SK-N-SH (cell line): ENCODE results near the gene TMEM63C. TPM values are rescaled to one million over a fixed set of nuclear protein-coding genes. Genes with fewer than 3 reads are reported as not detected.

ENCODE experiments used
- CTCF ChIA-PET: fragments of 300-600, 350-600 bp; formaldehyde crosslinking; extraction: SDS; loops from one replicate; lab custom pipeline; 2021; lab: Yijun Ruan, JAX
- POLR2A ChIA-PET: fragments of 350-600 bp; sonication (Branson Sonifier 250); formaldehyde crosslinking; extraction: SDS; loops from one replicate; lab custom pipeline; 2020; ENCODE audit warnings: antibody characterized with exemption, inconsistent platforms; lab: Yijun Ruan, JAX
- DNase-seq: peaks from one replicate; pipeline ENCODE4 v3.0.0; 2012
- H2AFZ ChIP-seq: fragments of 200-600 bp; sonication (generic); 2 replicates; pipeline ENCODE4 v1.8.1; 2016; ENCODE audit warnings: antibody characterized with exemption, mild to moderate bottlenecking, low read depth
- H3F3A ChIP-seq: fragments of 200-600 bp; sonication (generic); replicated peaks from 2 replicates; pipeline ENCODE3; 2016; ENCODE audit warnings: antibody characterized with exemption, mild to moderate bottlenecking; ENCODE audit not compliant: insufficient read depth
- H3K27ac ChIP-seq, 2 experiments: fragments of 200-500 bp in 1 of 2; fragments of 200-600 bp in 1 of 2; sonication (Bioruptor generic) in 1 of 2; sonication (generic), shearing (Covaris generic) in 1 of 2; 2 replicates each; pipeline versions ENCODE4 v1.5.1 to v1.6.1; 2014 to 2016; ENCODE audit warnings: low read depth in 2 of 2, inconsistent platforms in 1 of 2, low read length in 1 of 2, mild to moderate bottlenecking in 1 of 2, mixed read lengths in 1 of 2
- H3K27me3 ChIP-seq: fragments of 200-600 bp; sonication (generic), shearing (Covaris generic); 2 replicates; pipeline ENCODE4 v1.6.1; 2016; ENCODE audit warnings: mixed run types; ENCODE audit not compliant: insufficient read depth
- H3K36me3 ChIP-seq, 2 experiments: fragments of 200-500 bp in 1 of 2; fragments of 200-600 bp in 1 of 2; sonication (Bioruptor generic) in 1 of 2; sonication (generic) in 1 of 2; replicated peaks in 1 of 2; 2 replicates each; pipeline versions ENCODE3 to v1.5.1; 2014 to 2016; ENCODE audit warnings: low read length in 1 of 2, mild to moderate bottlenecking in 1 of 2; ENCODE audit not compliant: insufficient read depth in 2 of 2, control insufficient read depth in 1 of 2
- H3K4me1 ChIP-seq, 2 experiments: fragments of 200-500 bp in 1 of 2; fragments of 200-600 bp in 1 of 2; sonication (Bioruptor generic) in 1 of 2; sonication (generic), shearing (Covaris generic) in 1 of 2; 2 replicates each; pipeline versions ENCODE4 v1.5.1 to v1.6.1; 2014 to 2016; ENCODE audit warnings: low read depth in 1 of 2, low read length in 1 of 2, mixed run types in 1 of 2; ENCODE audit not compliant: insufficient read depth in 2 of 2, control insufficient read depth in 1 of 2
- H3K4me2 ChIP-seq: fragments of 200-600 bp; sonication (generic), shearing (Covaris generic); 2 replicates; pipeline ENCODE4 v1.6.1; 2017; ENCODE audit warnings: mixed run types
- H3K4me3 ChIP-seq, 2 experiments: fragments of 200-500 bp in 1 of 2; fragments of 200-600 bp in 1 of 2; sonication (Bioruptor generic) in 1 of 2; sonication (generic), shearing (Covaris generic) in 1 of 2; 2 replicates each; pipeline versions ENCODE4 v1.5.1 to v1.8.1; 2014 to 2016; ENCODE audit warnings: low read depth in 2 of 2, inconsistent platforms in 1 of 2, low read length in 1 of 2, mild to moderate bottlenecking in 1 of 2, mixed read lengths in 1 of 2, moderate library complexity in 1 of 2
- H3K79me2 ChIP-seq: fragments of 200-600 bp; sonication (generic); 2 replicates; pipeline ENCODE4 v1.8.1; 2017; ENCODE audit warnings: mild to moderate bottlenecking; ENCODE audit not compliant: insufficient read depth
- H3K9ac ChIP-seq: fragments of 200-600 bp; sonication (generic); 2 replicates; pipeline ENCODE4 v1.6.1; 2017; ENCODE audit warnings: mixed run types
- H3K9me2 ChIP-seq: fragments of 200-600 bp; sonication (generic); 2 replicates; pipeline ENCODE4 v1.6.1; 2017; ENCODE audit warnings: mixed run types
- H3K9me3 ChIP-seq: fragments of 200-600 bp; sonication (generic); 2 replicates; pipeline ENCODE4 v1.6.1; 2017; ENCODE audit warnings: mixed run types, mild to moderate bottlenecking, moderate library complexity
- H4K20me1 ChIP-seq: fragments of 200-600 bp; sonication (generic); 2 replicates; pipeline ENCODE4 v1.6.1; 2017; ENCODE audit warnings: mild to moderate bottlenecking, mixed run types; ENCODE audit not compliant: insufficient read depth
- CTCF ChIP-seq: fragments of 200-600 bp; sonication (generic); IDR thresholded peaks from 2 replicates; pipeline ENCODE4 v1.6.1; 2017; ENCODE audit warnings: antibody characterized with exemption, mild to moderate bottlenecking, moderate library complexity
- FOSL2 ChIP-seq: IDR thresholded peaks from 2 replicates; pipeline ENCODE4 v1.4.0; 2012; ENCODE audit warnings: low read depth, mild to moderate bottlenecking, moderate library complexity, borderline replicate concordance
- FOXJ3 ChIP-seq: sonication (generic); formaldehyde crosslinking; IDR thresholded peaks from 2 replicates; pipeline ENCODE4 v1.5.1; 2020; ENCODE audit warnings: mild to moderate bottlenecking, missing genetic modification reagents
- GABPA ChIP-seq: IDR thresholded peaks from 2 replicates; pipeline ENCODE4 v1.4.0; 2012; ENCODE audit warnings: low read depth, mild to moderate bottlenecking
- GATA2 ChIP-seq: sonication (generic); formaldehyde crosslinking; IDR thresholded peaks from 2 replicates; pipeline ENCODE4 v1.5.0; 2020; ENCODE audit warnings: mild to moderate bottlenecking, missing genetic modification reagents
- MAX ChIP-seq: IDR thresholded peaks from 2 replicates; pipeline ENCODE4 v1.4.0; 2012; ENCODE audit warnings: low read depth
- MXI1 ChIP-seq: IDR thresholded peaks from 2 replicates; pipeline ENCODE4 v1.6.1; 2012; ENCODE audit warnings: mild to moderate bottlenecking, low read depth, low read length, improper control_type of control experiment
- POLR2AphosphoS5 ChIP-seq: IDR thresholded peaks from 2 replicates; pipeline ENCODE4 v1.6.1; 2012; ENCODE audit warnings: low read depth, low read length
- RCOR1 ChIP-seq: fragments of 150-350 bp; IDR thresholded peaks from 2 replicates; pipeline ENCODE4 v1.6.1; 2017; ENCODE audit warnings: antibody characterized with exemption, low read length
- RFX5 ChIP-seq: IDR thresholded peaks from 2 replicates; pipeline ENCODE4 v1.6.1; 2012; ENCODE audit warnings: mild to moderate bottlenecking, improper control_type of control experiment, low read length
- RXRA ChIP-seq: IDR thresholded peaks from 2 replicates; pipeline ENCODE4 v1.4.0; 2012; ENCODE audit warnings: low read depth, mild to moderate bottlenecking, borderline replicate concordance
- SIN3A ChIP-seq: IDR thresholded peaks from 2 replicates; pipeline ENCODE4 v1.6.1; 2012; ENCODE audit warnings: low read depth, mild to moderate bottlenecking, low read length, moderate library complexity, borderline replicate concordance
- SMC3 ChIP-seq: IDR thresholded peaks from 2 replicates; pipeline ENCODE4 v1.6.1; 2012; ENCODE audit warnings: low read depth, low read length, improper control_type of control experiment
- TCF12 ChIP-seq: IDR thresholded peaks from 2 replicates; pipeline ENCODE4 v1.4.0; 2012
- TEAD4 ChIP-seq: IDR thresholded peaks from 2 replicates; pipeline ENCODE4 v1.4.0; 2012; ENCODE audit warnings: mild to moderate bottlenecking, borderline replicate concordance; ENCODE audit not compliant: insufficient read depth
- USF2 ChIP-seq: fragments of 150-350 bp; IDR thresholded peaks from 2 replicates; pipeline ENCODE4 v1.6.1; 2017; ENCODE audit warnings: antibody characterized with exemption, low read length, low read depth, borderline replicate concordance
- YY1 ChIP-seq: IDR thresholded peaks from 2 replicates; pipeline ENCODE4 v1.4.0; 2012; ENCODE audit warnings: low read depth, mild to moderate bottlenecking
- WGBS: methylation state at CpG from one replicate; pipeline ENCODE4 v1.1.6; 2017; ENCODE audit warnings: low lambda C conversion rate; 5-methylcytosine and 5-hydroxymethylcytosine counted together
- polyA plus RNA-seq, 3 experiments: library from polyadenylated mRNA; depleted of rRNA; stranded (reverse); fragments of >200 nt; gene quantifications; 2 replicates each; pipeline ENCODE4 v1.2.3, GENCODE V29; 2012
- TF ChIP-seq, protein P1 (sequence below): fragments of 150-350 bp; IDR thresholded peaks from 2 replicates; pipeline ENCODE4 v1.6.1; 2016; ENCODE audit warnings: mild to moderate bottlenecking, low read depth, low read length
- TF ChIP-seq, protein P2 (sequence below): IDR thresholded peaks from 2 replicates; pipeline ENCODE4 v1.4.0; 2012; ENCODE audit warnings: low read depth, borderline replicate concordance
- TF ChIP-seq, protein P3 (sequence below): IDR thresholded peaks from 2 replicates; pipeline ENCODE4; 2012

TMEM63C gene
- polyA plus RNA-seq, 1 of the 3 experiments (the other 2 are of a cell fraction), result 0.25 TPM

GRCh38 chr14:77140359-77141213 is 41.0 kb upstream of the TMEM63C start:
- Histone ChIP-seq H3K27ac (no peak overlapping the region; a peak in 1 of 4 replicates), H3K9me2 (no peaks in the 10 kb centered on the region), H3K36me3 (no peaks in the 10 kb centered on the region), H3K4me1 (peaks cover 0 to 29% of the 10 kb centered on the region in 2 experiments; a peak in 3 of 4 replicates), H3K27me3 (peaks cover 42% of the 10 kb centered on the region), H3K9ac (no peak overlapping the region), H3K4me3 (peak overlapping the region; percentile 50 to 62), H2AFZ (0 out of 2 replicates have a peak overlapping the region, but pooled peaks have one; percentile 6), H3K79me2 (no peaks in the 10 kb centered on the region), H4K20me1 (no peaks in the 10 kb centered on the region), H3K4me2 (peak overlapping the region; percentile 95), H3K9me3 (no peaks in the 10 kb centered on the region)
- ChIA-PET CTCF (interaction anchor here (0.6 to 11.6 kb wide), 33 partner anchors 8 to 268 kb away, joined by 3 to 129 read pairs (median 4); partner anchors contain the start of genes GSTZ1 and POMT2), POLR2A (no interaction called here)
- WGBS, result 2% methylated on average over 42 of the region's 67 CpGs
- TF ChIP-seq USF2 (no peak), GABPA (no peak), RXRA (no peak), MAX (no peak), RCOR1 (no peak), MXI1 (no peak), TEAD4 (no peak), CTCF (no peak), SIN3A (no peak), SMC3 (no peak), FOSL2 (no peak), POLR2AphosphoS5 (no peak), FOXJ3 (CRISPR knock-in tag) (no peak), YY1 (no peak), TCF12 (no peak), GATA2 (CRISPR knock-in tag) (no peak), RFX5 (no peak)
- TF ChIP-seq, protein P1, sequence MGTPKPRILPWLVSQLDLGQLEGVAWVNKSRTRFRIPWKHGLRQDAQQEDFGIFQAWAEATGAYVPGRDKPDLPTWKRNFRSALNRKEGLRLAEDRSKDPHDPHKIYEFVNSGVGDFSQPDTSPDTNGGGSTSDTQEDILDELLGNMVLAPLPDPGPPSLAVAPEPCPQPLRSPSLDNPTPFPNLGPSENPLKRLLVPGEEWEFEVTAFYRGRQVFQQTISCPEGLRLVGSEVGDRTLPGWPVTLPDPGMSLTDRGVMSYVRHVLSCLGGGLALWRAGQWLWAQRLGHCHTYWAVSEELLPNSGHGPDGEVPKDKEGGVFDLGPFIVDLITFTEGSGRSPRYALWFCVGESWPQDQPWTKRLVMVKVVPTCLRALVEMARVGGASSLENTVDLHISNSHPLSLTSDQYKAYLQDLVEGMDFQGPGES, result no peak
- TF ChIP-seq, protein P2, sequence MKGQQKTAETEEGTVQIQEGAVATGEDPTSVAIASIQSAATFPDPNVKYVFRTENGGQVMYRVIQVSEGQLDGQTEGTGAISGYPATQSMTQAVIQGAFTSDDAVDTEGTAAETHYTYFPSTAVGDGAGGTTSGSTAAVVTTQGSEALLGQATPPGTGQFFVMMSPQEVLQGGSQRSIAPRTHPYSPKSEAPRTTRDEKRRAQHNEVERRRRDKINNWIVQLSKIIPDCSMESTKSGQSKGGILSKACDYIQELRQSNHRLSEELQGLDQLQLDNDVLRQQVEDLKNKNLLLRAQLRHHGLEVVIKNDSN, result no peak
- TF ChIP-seq, protein P3, sequence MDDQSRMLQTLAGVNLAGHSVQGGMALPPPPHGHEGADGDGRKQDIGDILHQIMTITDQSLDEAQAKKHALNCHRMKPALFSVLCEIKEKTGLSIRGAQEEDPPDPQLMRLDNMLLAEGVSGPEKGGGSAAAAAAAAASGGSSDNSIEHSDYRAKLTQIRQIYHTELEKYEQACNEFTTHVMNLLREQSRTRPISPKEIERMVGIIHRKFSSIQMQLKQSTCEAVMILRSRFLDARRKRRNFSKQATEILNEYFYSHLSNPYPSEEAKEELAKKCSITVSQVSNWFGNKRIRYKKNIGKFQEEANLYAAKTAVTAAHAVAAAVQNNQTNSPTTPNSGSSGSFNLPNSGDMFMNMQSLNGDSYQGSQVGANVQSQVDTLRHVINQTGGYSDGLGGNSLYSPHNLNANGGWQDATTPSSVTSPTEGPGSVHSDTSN, result no peak
- TF ChIP-seq, all 33 proteins: peak for 0
- no peaks in the 10 kb centered on the region for H3F3A ChIP-seq
- DNase-seq, result no peak
